Stimulated activated CD8-positive, alpha-beta memory T cell treated with anti-CD3 and anti-CD28 coated beads, Interleukin-4, amount 100 ng/mL, for 4 hours (primary cell): ENCODE results near the gene GMPS.
"Not testable (repeated sequence)": the region's sequence is repeated elsewhere in the genome, so short reads cannot be mapped to it uniquely, and the experiment has no call there.

Experiments
- DNase-seq, 2 donors: peaks; one replicate each; pipeline ENCODE4 v3.0.0-alpha.2; 2020; ENCODE audit warnings: low read depth in 2 of 2, low spot score in 1 of 2

GMPS gene

DNA sequence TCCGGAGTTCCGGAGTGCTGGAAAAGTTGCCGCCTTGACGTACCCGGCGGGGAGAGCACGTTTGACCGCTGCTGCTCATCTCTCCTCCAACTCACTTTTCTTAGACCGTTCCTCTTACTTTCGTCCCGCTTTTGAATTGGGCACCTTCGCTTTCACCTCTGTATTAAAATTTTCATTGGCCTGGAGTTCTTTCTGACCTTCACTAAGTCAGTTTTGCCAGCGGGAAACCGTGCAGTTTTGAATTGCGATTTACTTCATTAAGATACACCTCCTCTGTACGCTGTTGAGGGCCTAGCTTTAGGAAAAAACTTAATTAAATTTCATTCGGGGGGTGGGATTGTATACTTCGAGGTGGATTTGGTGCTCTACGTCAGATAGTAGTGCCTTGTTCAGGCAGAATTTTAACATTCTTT is 1.3 kb downstream of the GMPS start:
- no peak for DNase-seq

GRCh38 chr3:155872904-155873646 is 2.6 kb downstream of the GMPS start:
- DNase-seq: no peak

- DNase-seq: no peak
Observed at GRCh38 chr3:155876037-155876436, 5.6 kb downstream of the GMPS start.

GRCh38 chr3:155876503-155876902 is 6.1 kb downstream of the GMPS start:
- DNase-seq: no peak

- DNase-seq: no peak
Observed at GRCh38 chr3:155880286-155880685, 9.8 kb downstream of the GMPS start.

GRCh38 chr3:155884292-155884691 is 13.8 kb downstream of the GMPS start:
- DNase-seq: no peak

- no peak for DNase-seq
Observed at GRCh38 chr3:155885292-155885691, 14.8 kb downstream of the GMPS start.

- DNase-seq: not testable (repeated sequence)
Observed at GRCh38 chr3:155886348-155886747, 15.9 kb downstream of the GMPS start.

- no peak for DNase-seq
Observed at GRCh38 chr3:155886915-155887314, 16.5 kb downstream of the GMPS start.

DNA sequence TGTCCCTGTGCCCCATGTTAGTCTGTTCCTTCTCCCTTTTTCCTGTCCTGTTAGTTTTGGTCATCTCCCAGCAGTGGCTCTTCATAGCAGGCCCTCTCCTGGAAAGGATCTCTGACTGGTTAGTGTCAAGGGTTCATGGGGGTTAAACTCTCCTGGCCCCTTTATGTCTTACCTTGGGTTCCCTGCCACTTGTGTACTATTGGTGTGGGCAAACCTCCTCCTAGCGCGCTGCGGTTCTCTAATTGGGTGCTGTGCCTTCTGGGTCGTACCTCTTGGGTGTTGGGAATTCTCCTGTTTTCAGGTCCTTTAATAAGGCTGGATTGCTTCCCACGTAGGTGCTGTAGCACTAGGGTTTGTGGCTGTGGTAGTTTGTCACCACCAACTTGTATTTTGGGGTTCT is 18.8 kb downstream of the GMPS start:
- DNase-seq: no peak

DNA sequence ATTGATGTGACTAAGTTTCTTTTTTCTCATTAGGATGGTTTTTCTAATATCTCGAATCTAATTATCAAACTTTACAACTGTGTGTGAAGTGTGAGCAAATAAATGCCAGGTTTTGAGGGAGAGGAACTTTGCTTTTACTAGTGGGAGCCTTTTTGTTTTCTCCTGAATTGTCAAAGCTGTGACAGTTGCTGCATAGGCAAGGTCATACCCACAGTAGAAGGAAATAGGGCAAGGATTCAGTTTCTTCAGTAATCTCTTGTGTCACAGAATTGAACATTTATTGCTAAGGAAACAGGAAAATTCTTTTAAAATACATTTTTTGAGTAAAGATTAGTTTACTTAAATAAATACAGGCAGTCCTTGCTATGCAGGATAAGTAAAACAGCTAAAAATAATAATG is 19.5 kb downstream of the GMPS start:
- DNase-seq: no peak

- no peak for DNase-seq
Observed at GRCh38 chr3:155890671-155891190, 20.3 kb downstream of the GMPS start.

DNA sequence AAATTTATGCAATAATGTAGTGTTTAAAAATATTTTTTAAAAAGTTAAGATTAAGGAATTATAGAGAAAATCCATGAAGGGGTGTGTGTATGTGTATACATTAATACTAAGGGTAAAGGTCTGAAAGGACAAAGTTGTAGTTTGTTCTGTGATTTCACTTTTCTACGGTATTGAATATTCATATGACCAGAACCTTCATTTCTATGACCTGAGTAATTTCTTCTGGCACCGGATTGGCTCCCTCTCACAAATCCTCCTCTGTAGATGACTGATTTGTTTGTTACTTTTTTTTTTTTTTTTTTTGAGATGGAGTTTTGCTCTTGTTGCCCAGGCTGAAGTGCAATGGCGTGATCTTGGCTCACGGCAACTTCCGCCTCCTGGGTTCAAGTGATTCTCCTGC is 20.9 kb downstream of the GMPS start:
- DNase-seq: no peak

DNA sequence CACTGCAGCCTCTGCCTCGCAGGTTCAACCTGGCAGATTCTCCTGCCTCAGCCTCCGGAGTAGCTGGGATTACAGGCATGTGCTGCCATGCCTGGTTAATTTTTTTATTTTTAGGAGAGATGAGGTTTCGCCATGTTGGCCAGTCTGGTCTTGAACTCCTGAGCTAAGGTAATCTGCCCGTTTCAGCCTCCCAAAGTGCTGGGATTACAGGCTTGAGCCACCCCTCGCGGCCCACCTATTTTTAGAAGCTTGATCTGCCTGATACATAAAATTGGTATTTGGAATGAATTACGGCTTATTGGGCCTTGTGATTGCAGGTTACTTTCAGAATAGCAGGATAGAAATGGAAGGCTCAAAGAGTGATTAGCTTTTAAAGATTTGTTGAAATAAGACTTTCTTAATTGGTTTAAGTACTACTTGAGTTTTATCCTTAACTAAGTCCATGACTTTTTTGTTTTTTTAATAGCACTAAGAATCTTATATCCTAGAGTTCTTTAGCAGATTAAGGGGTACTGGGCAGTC is 25.0 kb downstream of the GMPS start:
- DNase-seq: no peak

- DNase-seq: no peak
Observed at GRCh38 chr3:155906900-155907299, 36.5 kb downstream of the GMPS start.

GRCh38 chr3:155908086-155908485 is 37.6 kb downstream of the GMPS start:
- no peak for DNase-seq

GRCh38 chr3:155908605-155909004 is 38.2 kb downstream of the GMPS start:
- DNase-seq: no peak

- DNase-seq: no peak
Observed at GRCh38 chr3:155912090-155912489, 41.6 kb downstream of the GMPS start.

GRCh38 chr3:155912579-155913190 is 42.2 kb downstream of the GMPS start:
- no peak for DNase-seq

- DNase-seq: no peak
Observed at GRCh38 chr3:155917781-155918180, 47.3 kb downstream of the GMPS start.

- no peak for DNase-seq
Observed at GRCh38 chr3:155919728-155920127, 49.3 kb downstream of the GMPS start.

DNA sequence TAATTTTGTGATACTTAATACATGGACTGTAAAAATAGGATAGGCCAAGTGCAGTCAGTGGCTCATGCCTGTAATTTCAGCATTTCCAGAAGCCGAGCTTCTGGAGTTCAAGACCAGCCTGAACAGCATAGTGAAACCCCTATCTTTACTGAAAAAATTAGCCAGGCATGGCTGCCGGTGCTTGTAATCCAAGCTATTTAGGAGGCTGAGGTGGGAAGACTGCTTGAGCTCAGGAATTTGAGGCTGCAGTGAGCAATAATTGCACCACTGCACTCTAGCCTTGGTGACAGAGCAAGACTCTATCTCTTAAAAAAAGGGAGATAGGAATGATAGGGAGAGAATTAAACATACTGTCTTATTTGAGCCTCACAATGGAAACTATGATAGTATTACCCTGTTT is 51.0 kb downstream of the GMPS start:
- DNase-seq: no peak

GRCh38 chr3:155934230-155934629 is 63.8 kb downstream of the GMPS start:
- no peak for DNase-seq
